ENCODE data around the gene MADD.

GRCh38 chr11:47356129-47356997 is 86.4 kb downstream of the MADD start:
- TF ChIP-seq STAT3 (IDR thresholded peaks at IDR 0.05; ENCODE audit: low read depth, low read length) (no peak), ELK1 (IDR thresholded peaks at IDR 0.05; ENCODE audit: low read depth, low read length) (no peak)

Data from GM12878 (cell line).